GM19324 (cell line): ENCODE data around the gene RDH14.

ENCODE experiments used
- ATAC-seq: cut with Tn5 transposase; IDR thresholded peaks from one replicate; pipeline ENCODE4 v1.9.1; 2021; ENCODE audit warnings: mild to moderate bottlenecking, moderate library complexity; ENCODE audit not compliant: unreplicated experiment, low FRiP score

Gene RDH14

GRCh38 chr2:18525852-18526251 lies 34.6 kb downstream of the RDH14 start:
- ATAC-seq, result no peak

GRCh38 chr2:18525236-18525635 lies 35.2 kb downstream of the RDH14 start:
- ATAC-seq, result no peak

- no peak for ATAC-seq
Measured at GRCh38 chr2:18522484-18523146, 37.8 kb downstream of the RDH14 start.

- peak; percentile 65 for ATAC-seq
Measured at GRCh38 chr2:18520451-18521425, 39.7 kb downstream of the RDH14 start.

GRCh38 chr2:18519914-18520450 lies 40.5 kb downstream of the RDH14 start:
- ATAC-seq, result no peak

GRCh38 chr2:18518116-18519111 lies 42.0 kb downstream of the RDH14 start:
- ATAC-seq, result no peak

- ATAC-seq, result no peak
Measured at GRCh38 chr2:18517386-18517785, 43.1 kb downstream of the RDH14 start.

GRCh38 chr2:18516112-18516511 lies 44.3 kb downstream of the RDH14 start:
- ATAC-seq, result no peak

GRCh38 chr2:18514526-18515461 lies 45.7 kb downstream of the RDH14 start:
- no peak for ATAC-seq

GRCh38 chr2:18510775-18511174 lies 49.7 kb downstream of the RDH14 start:
- ATAC-seq, result no peak

- ATAC-seq, result no peak
Measured at GRCh38 chr2:18506883-18507509, 53.5 kb downstream of the RDH14 start.

- no peak for ATAC-seq
Measured at GRCh38 chr2:18505703-18506341, 54.6 kb downstream of the RDH14 start.
